MCF 10A (cell line): Measurements from ENCODE around the gene RGS7BP. TPM values are rescaled to one million over a fixed set of nuclear protein-coding genes. Genes with fewer than 3 reads are reported as not detected.
A peak's percentile ranks its signal among the peaks of the same experiment; 100 is the strongest.

Source experiments
- Bru-seq: library from RNA; stranded (reverse); fragments of 400-500 nt; gene quantifications from one replicate; lab custom pipeline; 2021; lab: Mats Ljungman, UMichigan
- BruChase-seq, 2 experiments: library from RNA; stranded (reverse); fragments of 400-500 nt; gene quantifications; one replicate each; lab custom pipeline; 2021; lab: Mats Ljungman, UMichigan
- BruUV-seq: library from RNA; stranded (reverse); fragments of 400-500 nt; replicated peaks from 2 replicates; lab custom pipeline; 2021; lab: Mats Ljungman, UMichigan
- CTCF ChIA-PET: fragments of 300-600 bp; sonication (Branson Sonifier 250); formaldehyde crosslinking; extraction: SDS; loops from one replicate; lab custom pipeline; 2021; ENCODE audit warnings: antibody characterized with exemption, inconsistent platforms; lab: Yijun Ruan, JAX
- POLR2A ChIA-PET: fragments of 300-600, 350-650 bp; sonication (Branson Sonifier 250); formaldehyde crosslinking; extraction: SDS; loops from one replicate; lab custom pipeline; 2020; ENCODE audit warnings: antibody characterized with exemption, inconsistent platforms; lab: Yijun Ruan, JAX
- DNase-seq: peaks from one replicate; pipeline ENCODE4 v3.0.0-alpha.2; 2018; ENCODE audit not compliant: unreplicated experiment
- H3K27ac Mint-ChIP-seq: one replicate; pipeline ENCODE4 v1.8.0; 2022; ENCODE audit warnings: mild to moderate bottlenecking, low read depth, mixed read lengths; ENCODE audit not compliant: unreplicated experiment
- H3K27me3 Mint-ChIP-seq: one replicate; pipeline ENCODE4 v1.8.0; 2022; ENCODE audit warnings: mixed read lengths; ENCODE audit not compliant: insufficient read depth, unreplicated experiment
- H3K36me3 Mint-ChIP-seq: one replicate; pipeline ENCODE4 v1.8.0; 2022; ENCODE audit warnings: mild to moderate bottlenecking, moderate library complexity, mixed read lengths; ENCODE audit not compliant: insufficient read depth, unreplicated experiment
- H3K4me1 Mint-ChIP-seq: one replicate; pipeline ENCODE4 v1.8.0; 2022; ENCODE audit warnings: mixed read lengths; ENCODE audit not compliant: insufficient read depth, unreplicated experiment
- H3K4me3 Mint-ChIP-seq: one replicate; pipeline ENCODE4 v1.8.0; 2022; ENCODE audit warnings: mild to moderate bottlenecking, moderate library complexity, mixed read lengths; ENCODE audit not compliant: unreplicated experiment
- H3K9me3 Mint-ChIP-seq: one replicate; pipeline ENCODE4 v1.8.0; 2022; ENCODE audit warnings: mixed read lengths; ENCODE audit not compliant: unreplicated experiment
- CTCF ChIP-seq: fragments of 200-600 bp; IDR thresholded peaks from one replicate; pipeline ENCODE4 v1.8.0; 2022; ENCODE audit warnings: antibody characterized with exemption, mild to moderate bottlenecking; ENCODE audit not compliant: unreplicated experiment
- intact Hi-C: fragments of 100-400 bp; cut with micrococcal nuclease; formaldehyde crosslinking; loops from 2 replicates; pipeline ENCODE4 v1.14.1; 2022
- long read RNA-seq: library from polyadenylated mRNA; stranded (forward); transcript quantifications from one replicate; pipeline ENCODE4 v2.0.0, GENCODE V29; 2022
- total RNA-seq: library from RNA; stranded (reverse); gene quantifications from 2 replicates; pipeline ENCODE4 v1.2.3, GENCODE V29; 2022

The RGS7BP gene
- total RNA-seq, result not detected in 2 replicates
- Bru-seq, nascent RNA, result not detected
- BruChase-seq, experiment 1, labeled RNA remaining after a 6-hour chase, result not detected
- BruChase-seq, experiment 2, labeled RNA remaining after a 2-hour chase, result not detected
- long read RNA-seq, result 0 reads

- TF ChIP-seq CTCF, result no peak
- Mint-ChIP-seq H3K27ac (no peak within 1 kb of the TSS), H3K4me3 (no peak within 1 kb of the TSS), H3K4me1 (no peaks in the 10 kb centered on the region), H3K36me3 (no peaks in the 10 kb centered on the region), H3K9me3 (no peaks in the 10 kb centered on the region), H3K27me3 (peaks cover 26% of the 10 kb centered on the region)
- DNase-seq, result no peak
- intact Hi-C loops, result no loop called here
- ChIA-PET CTCF (interaction anchor here (0.8 kb wide), 1 partner anchor 106 kb away, joined by 3 read pairs; no protein-coding TSS in a partner anchor), POLR2A (no interaction called here)
- BruUV-seq, result no TSS peak
Measured at GRCh38 chr5:64505769-64506566, at the start of gene RGS7BP. Gene RGS7BP, plus strand, starts transcription at chr5:64506015. Its CDS starts 610 bp downstream, at chr5:64506625.

DNA sequence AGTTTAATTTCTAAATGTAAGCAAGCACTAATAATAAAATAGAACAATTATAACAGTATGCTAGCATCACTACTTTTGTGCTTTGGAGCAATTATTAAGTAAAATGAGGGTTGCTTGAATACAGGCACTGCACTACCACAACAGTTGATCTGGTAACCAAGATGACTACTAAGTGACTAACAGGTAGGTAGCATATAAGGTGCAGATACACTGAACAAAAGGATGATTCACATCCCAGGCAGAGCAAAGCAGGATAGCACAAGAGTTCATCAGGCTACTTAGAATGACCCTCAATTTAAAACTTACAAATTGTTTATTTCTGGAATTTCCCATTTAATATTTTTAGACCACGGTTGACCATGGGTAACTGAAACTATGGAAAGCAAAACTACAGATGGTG lies 48.0 kb upstream of the RGS7BP start:
- no TSS peak for BruUV-seq
- no peaks in the 10 kb centered on the region for H3K27me3 Mint-ChIP-seq
- H3K27ac Mint-ChIP-seq, result no peak overlapping the region
- H3K4me3 Mint-ChIP-seq, result no peak overlapping the region
- ChIA-PET CTCF (no interaction called here), POLR2A (no interaction called here)
- no peaks in the 10 kb centered on the region for H3K9me3 Mint-ChIP-seq
- H3K4me1 Mint-ChIP-seq, result no peaks in the 10 kb centered on the region
- peak; percentile 15 for DNase-seq
- H3K36me3 Mint-ChIP-seq, result no peaks in the 10 kb centered on the region
- TF ChIP-seq CTCF, result no peak
- intact Hi-C loops, result no loop called here

DNA sequence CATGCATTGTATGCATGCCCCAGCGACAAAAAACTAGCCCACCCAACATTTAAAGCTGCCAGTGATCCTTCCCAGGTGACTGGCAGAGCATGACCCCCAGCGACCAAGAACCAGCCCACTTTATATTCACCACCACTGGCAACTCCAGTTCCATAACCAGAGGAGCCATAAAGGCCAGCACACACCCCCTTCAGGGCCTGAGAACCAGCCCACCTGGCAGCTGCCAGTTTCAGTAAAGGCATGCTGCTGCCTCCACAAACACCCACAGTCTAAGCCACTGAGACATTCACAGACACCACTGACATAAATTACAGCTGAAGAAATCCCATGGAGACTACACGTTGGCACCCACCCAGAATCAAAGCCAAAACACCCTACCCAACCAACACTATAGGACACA lies 46.9 kb upstream of the RGS7BP start:
- ChIA-PET POLR2A (no interaction called here), CTCF (interaction anchor here (0.6 to 0.8 kb wide), 3 partner anchors 110 to 230 kb away, joined by 3 to 4 read pairs (median 4); no protein-coding TSS in a partner anchor)
- H3K4me3 Mint-ChIP-seq, result no peak overlapping the region
- TF ChIP-seq CTCF, result no peak
- H3K27me3 Mint-ChIP-seq, result no peaks in the 10 kb centered on the region
- no TSS peak for BruUV-seq
- DNase-seq, result no peak
- H3K36me3 Mint-ChIP-seq, result no peaks in the 10 kb centered on the region
- intact Hi-C loops, result no loop called here
- H3K9me3 Mint-ChIP-seq, result peaks cover 4% of the 10 kb centered on the region
- H3K4me1 Mint-ChIP-seq, result no peaks in the 10 kb centered on the region
- H3K27ac Mint-ChIP-seq, result no peak overlapping the region

- intact Hi-C loops, result no loop called here
- no peak for TF ChIP-seq CTCF
- H3K4me1 Mint-ChIP-seq, result no peaks in the 10 kb centered on the region
- no TSS peak for BruUV-seq
- DNase-seq, result no peak
- ChIA-PET CTCF (no interaction called here), POLR2A (no interaction called here)
- H3K27me3 Mint-ChIP-seq, result no peaks in the 10 kb centered on the region
- H3K27ac Mint-ChIP-seq, result no peak overlapping the region
- H3K36me3 Mint-ChIP-seq, result no peaks in the 10 kb centered on the region
- no peak overlapping the region for H3K4me3 Mint-ChIP-seq
- peaks cover 9% of the 10 kb centered on the region for H3K9me3 Mint-ChIP-seq
Measured at GRCh38 chr5:64462391-64462790, 43.4 kb upstream of the RGS7BP start.
